ENCODE data around the gene CACNB4.

GRCh38 chr2:151906633-151906998 lies 192.2 kb downstream of the CACNB4 start:
- TF ChIP-seq, protein P1, sequence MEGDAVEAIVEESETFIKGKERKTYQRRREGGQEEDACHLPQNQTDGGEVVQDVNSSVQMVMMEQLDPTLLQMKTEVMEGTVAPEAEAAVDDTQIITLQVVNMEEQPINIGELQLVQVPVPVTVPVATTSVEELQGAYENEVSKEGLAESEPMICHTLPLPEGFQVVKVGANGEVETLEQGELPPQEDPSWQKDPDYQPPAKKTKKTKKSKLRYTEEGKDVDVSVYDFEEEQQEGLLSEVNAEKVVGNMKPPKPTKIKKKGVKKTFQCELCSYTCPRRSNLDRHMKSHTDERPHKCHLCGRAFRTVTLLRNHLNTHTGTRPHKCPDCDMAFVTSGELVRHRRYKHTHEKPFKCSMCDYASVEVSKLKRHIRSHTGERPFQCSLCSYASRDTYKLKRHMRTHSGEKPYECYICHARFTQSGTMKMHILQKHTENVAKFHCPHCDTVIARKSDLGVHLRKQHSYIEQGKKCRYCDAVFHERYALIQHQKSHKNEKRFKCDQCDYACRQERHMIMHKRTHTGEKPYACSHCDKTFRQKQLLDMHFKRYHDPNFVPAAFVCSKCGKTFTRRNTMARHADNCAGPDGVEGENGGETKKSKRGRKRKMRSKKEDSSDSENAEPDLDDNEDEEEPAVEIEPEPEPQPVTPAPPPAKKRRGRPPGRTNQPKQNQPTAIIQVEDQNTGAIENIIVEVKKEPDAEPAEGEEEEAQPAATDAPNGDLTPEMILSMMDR (IDR thresholded peaks at IDR 0.05) = no peak
- TF ChIP-seq EP300 (IDR thresholded peaks at IDR 0.05; ENCODE audit: low read depth) = no peak
